Smooth muscle cell (in vitro differentiated cells): ENCODE data around the gene SLC6A13. TPM values are rescaled to one million over a fixed set of nuclear protein-coding genes. Genes with fewer than 3 reads are reported as not detected.

ENCODE experiments used
- DNase-seq: peaks from one replicate; lab custom pipeline; 2025; ENCODE audit not compliant: unreplicated experiment; lab: John Stamatoyannopoulos, UW
- H2AFZ ChIP-seq: fragments of 200-600 bp; sonication (generic); 2 replicates; pipeline ENCODE4 v1.6.0; 2016; ENCODE audit warnings: antibody characterized with exemption, low read depth, mild to moderate bottlenecking
- H3F3A ChIP-seq: fragments of 200-600 bp; sonication (generic); 2 replicates; pipeline ENCODE4 v1.6.0; 2017; ENCODE audit warnings: antibody characterized with exemption, low read depth
- H3K27ac ChIP-seq: fragments of 200-600 bp; sonication (generic); 2 replicates; pipeline ENCODE4 v1.5.1; 2016; ENCODE audit warnings: low read depth, mild to moderate bottlenecking
- H3K27me3 ChIP-seq: fragments of 200-600 bp; sonication (generic); 2 replicates; pipeline ENCODE4 v1.6.1; 2016; ENCODE audit warnings: low read depth, mild to moderate bottlenecking
- H3K36me3 ChIP-seq: fragments of 200-600 bp; sonication (generic); 2 replicates; pipeline ENCODE4 v1.5.1; 2016; ENCODE audit warnings: low read depth
- H3K4me1 ChIP-seq: fragments of 200-600 bp; sonication (generic); 2 replicates; pipeline ENCODE4 v1.5.1; 2016; ENCODE audit warnings: low read depth
- H3K4me2 ChIP-seq: fragments of 200-600 bp; sonication (generic); 2 replicates; pipeline ENCODE4 v1.6.0; 2016; ENCODE audit warnings: mild to moderate bottlenecking
- H3K4me3 ChIP-seq: fragments of 200-600 bp; sonication (generic); 2 replicates; pipeline ENCODE4 v1.5.1; 2016; ENCODE audit warnings: mild to moderate bottlenecking
- H3K79me2 ChIP-seq: fragments of 200-600 bp; sonication (generic); 2 replicates; pipeline ENCODE4 v1.6.0; 2016; ENCODE audit warnings: low read depth, mild to moderate bottlenecking
- H3K9ac ChIP-seq: fragments of 200-600 bp; sonication (generic); 2 replicates; pipeline ENCODE4 v1.6.0; 2016; ENCODE audit warnings: low read depth
- H3K9me3 ChIP-seq: fragments of 200-600 bp; sonication (generic); replicated peaks from 2 replicates; pipeline ENCODE4 v1.5.1; 2016; ENCODE audit warnings: low read depth
- H4K20me1 ChIP-seq: fragments of 200-600 bp; sonication (generic); 2 replicates; pipeline ENCODE4 v1.6.0; 2016; ENCODE audit warnings: low read depth
- CTCF ChIP-seq: fragments of 200-600 bp; sonication (generic); IDR thresholded peaks from 2 replicates; pipeline ENCODE4 v1.5.1; 2017; ENCODE audit warnings: borderline replicate concordance, mild to moderate bottlenecking, antibody characterized with exemption; ENCODE audit not compliant: insufficient read depth, poor library complexity, severe bottlenecking
- WGBS: methylation state at CpG from one replicate; pipeline ENCODE4 v1.1.7; 2016; ENCODE audit warnings: low lambda C conversion rate; 5-methylcytosine and 5-hydroxymethylcytosine counted together
- polyA plus RNA-seq: library from polyadenylated mRNA; unstranded; fragments of >200 nt; fragmentation: Nextera tagmentation; extraction: Ambion mirVana; gene quantifications from 2 replicates; pipeline ENCODE4 v1.2.1, GENCODE V29; 2016
- total RNA-seq: library from RNA; depleted of rRNA; stranded (reverse); fragments of >200 nt; gene quantifications from 2 replicates; pipeline ENCODE4 v1.2.3, GENCODE V29; 2014

Gene SLC6A13
- total and polyA plus RNA-seq, 2 experiments from 2014 or later = 0.45 to 0.66 TPM

DNA sequence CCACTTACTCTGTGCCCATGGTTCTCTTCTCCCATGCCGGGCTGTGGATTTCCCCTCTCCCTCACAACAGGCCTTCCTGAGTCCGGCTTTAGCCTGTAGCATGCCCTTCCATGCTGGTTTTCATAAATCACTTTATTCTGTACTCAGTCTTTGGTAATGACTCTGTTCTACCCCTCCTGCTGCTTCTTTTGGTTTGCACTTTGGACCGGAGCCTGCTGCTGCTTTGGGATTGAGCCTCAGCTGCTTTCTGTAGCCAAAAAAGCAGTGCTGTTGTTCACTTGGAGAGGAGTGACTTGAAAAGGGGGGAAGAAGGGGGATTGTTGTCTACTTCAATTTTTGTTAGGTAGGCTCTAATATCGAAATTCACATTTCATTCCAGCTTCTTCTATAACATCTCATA, 8.5 kb upstream of the SLC6A13 start:
- Histone ChIP-seq H3K9ac (no peak overlapping the region), H3K79me2 (no peaks in the 10 kb centered on the region), H3F3A (peaks cover 4% of the 10 kb centered on the region), H3K36me3 (no peaks in the 10 kb centered on the region), H3K4me1 (no peaks in the 10 kb centered on the region), H3K27me3 (no peaks in the 10 kb centered on the region), H3K4me2 (no peak overlapping the region), H3K9me3 (no peaks in the 10 kb centered on the region), H4K20me1 (no peaks in the 10 kb centered on the region), H3K4me3 (no peak overlapping the region), H2AFZ (no peak overlapping the region), H3K27ac (no peak overlapping the region)
- 96% methylated on average over 4 of the region's 4 CpGs for WGBS
- no peak for TF ChIP-seq CTCF
- no peak for DNase-seq

DNA sequence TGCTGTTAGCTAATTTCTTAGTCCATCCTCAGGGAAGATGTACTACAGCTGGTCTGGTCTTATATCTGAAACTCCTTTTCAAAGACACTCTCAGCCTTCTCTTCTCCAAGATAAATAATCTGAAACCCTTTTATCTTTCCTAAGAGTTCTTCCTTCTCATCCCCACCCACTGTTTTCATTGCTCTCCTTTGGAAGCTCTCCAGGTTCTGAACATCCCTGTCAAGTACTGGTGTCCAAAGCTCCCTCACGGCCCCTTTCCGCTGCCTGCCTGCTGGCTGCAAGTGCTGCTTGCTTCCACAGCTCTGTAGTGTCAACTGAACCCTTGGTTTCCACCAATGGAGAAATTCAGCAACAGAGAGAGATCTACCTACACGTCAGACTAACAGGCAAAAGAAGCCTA, 6.6 kb upstream of the SLC6A13 start:
- no peak for TF ChIP-seq CTCF
- no peak for DNase-seq
- Histone ChIP-seq H3K4me3 (no peak overlapping the region), H3K79me2 (no peaks in the 10 kb centered on the region), H4K20me1 (no peaks in the 10 kb centered on the region), H3K9ac (no peak overlapping the region), H3K36me3 (no peaks in the 10 kb centered on the region), H3K27me3 (no peaks in the 10 kb centered on the region), H3K9me3 (no peaks in the 10 kb centered on the region), H3K4me1 (no peaks in the 10 kb centered on the region), H2AFZ (no peak overlapping the region), H3F3A (peaks cover 4% of the 10 kb centered on the region), H3K4me2 (no peak overlapping the region), H3K27ac (no peak overlapping the region)
- 67% methylated on average over 3 of the region's 3 CpGs for WGBS

DNA sequence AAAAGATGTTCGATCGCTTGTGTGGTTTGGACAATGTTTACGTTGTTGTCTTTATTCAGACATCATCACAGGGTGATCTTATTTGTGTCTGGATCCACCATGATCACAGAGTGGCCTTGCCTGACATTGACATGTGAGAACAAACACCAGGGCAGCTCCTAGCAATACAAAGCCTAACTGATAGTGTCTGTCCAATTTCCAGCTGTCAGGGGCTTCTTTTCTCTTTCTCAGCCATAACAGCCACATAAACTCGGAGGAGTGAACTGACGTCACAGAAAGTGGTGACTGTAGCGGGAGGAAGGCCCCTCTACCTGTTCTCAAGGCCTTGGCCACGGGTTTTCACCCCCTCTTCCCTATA, 5.8 kb upstream of the SLC6A13 start:
- no peak for TF ChIP-seq CTCF
- no peaks in the 10 kb centered on the region for H3K27me3 ChIP-seq
- H3K4me2 ChIP-seq = no peak overlapping the region
- H4K20me1 ChIP-seq = no peaks in the 10 kb centered on the region
- peaks cover under 1% of the 10 kb centered on the region for H3K4me1 ChIP-seq
- H3K9me3 ChIP-seq = no peaks in the 10 kb centered on the region
- 83% methylated on average over 7 of the region's 7 CpGs for WGBS
- DNase-seq = no peak
- no peak overlapping the region for H3K4me3 ChIP-seq
- H3K27ac ChIP-seq = no peak overlapping the region
- no peak overlapping the region for H2AFZ ChIP-seq
- no peaks in the 10 kb centered on the region for H3K79me2 ChIP-seq
- H3F3A ChIP-seq = peaks cover 4% of the 10 kb centered on the region
- H3K36me3 ChIP-seq = no peaks in the 10 kb centered on the region
- H3K9ac ChIP-seq = no peak overlapping the region

GRCh38 chr12:267581-268482, 5.2 kb upstream of the SLC6A13 start:
- WGBS = 88% methylated on average over 14 of the region's 14 CpGs

More at GRCh38 chr12:267581-268482, 5.2 kb upstream of the SLC6A13 start:
- Histone ChIP-seq H3K4me2 (no peak overlapping the region), H3F3A (peaks cover 4% of the 10 kb centered on the region), H3K36me3 (no peaks in the 10 kb centered on the region), H2AFZ (no peak overlapping the region), H3K4me3 (no peak overlapping the region), H3K9ac (no peak overlapping the region), H3K4me1 (peaks cover 7% of the 10 kb centered on the region), H3K27ac (no peak overlapping the region), H3K79me2 (no peaks in the 10 kb centered on the region), H3K9me3 (no peaks in the 10 kb centered on the region), H4K20me1 (no peaks in the 10 kb centered on the region), H3K27me3 (no peaks in the 10 kb centered on the region)
- no peak for DNase-seq
- TF ChIP-seq CTCF = no peak
